Measurements from ENCODE around the gene ZNF410.

- TF ChIP-seq, protein P1, sequence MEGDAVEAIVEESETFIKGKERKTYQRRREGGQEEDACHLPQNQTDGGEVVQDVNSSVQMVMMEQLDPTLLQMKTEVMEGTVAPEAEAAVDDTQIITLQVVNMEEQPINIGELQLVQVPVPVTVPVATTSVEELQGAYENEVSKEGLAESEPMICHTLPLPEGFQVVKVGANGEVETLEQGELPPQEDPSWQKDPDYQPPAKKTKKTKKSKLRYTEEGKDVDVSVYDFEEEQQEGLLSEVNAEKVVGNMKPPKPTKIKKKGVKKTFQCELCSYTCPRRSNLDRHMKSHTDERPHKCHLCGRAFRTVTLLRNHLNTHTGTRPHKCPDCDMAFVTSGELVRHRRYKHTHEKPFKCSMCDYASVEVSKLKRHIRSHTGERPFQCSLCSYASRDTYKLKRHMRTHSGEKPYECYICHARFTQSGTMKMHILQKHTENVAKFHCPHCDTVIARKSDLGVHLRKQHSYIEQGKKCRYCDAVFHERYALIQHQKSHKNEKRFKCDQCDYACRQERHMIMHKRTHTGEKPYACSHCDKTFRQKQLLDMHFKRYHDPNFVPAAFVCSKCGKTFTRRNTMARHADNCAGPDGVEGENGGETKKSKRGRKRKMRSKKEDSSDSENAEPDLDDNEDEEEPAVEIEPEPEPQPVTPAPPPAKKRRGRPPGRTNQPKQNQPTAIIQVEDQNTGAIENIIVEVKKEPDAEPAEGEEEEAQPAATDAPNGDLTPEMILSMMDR (IDR thresholded peaks at IDR 0.05) = no peak
- no peak for TF ChIP-seq POLR2A (IDR thresholded peaks at IDR 0.05)
Measured at GRCh38 chr14:73842201-73842600, 44.5 kb upstream of the ZNF410 start.

All from thyroid gland (tissue), 4 donors.